Measurements from ENCODE around the gene SSC5D. TPM values are rescaled to one million over a fixed set of nuclear protein-coding genes. Genes with fewer than 3 reads are reported as not detected.
A peak's percentile ranks its signal among the peaks of the same experiment; 100 is the strongest.

Gene SSC5D
- total RNA-seq, 1 experiment from 2014 or later: 1.0 TPM

GRCh38 chr19:55481148-55481793, 7.0 kb upstream of the SSC5D start:
- Histone ChIP-seq H3K4me2 (ENCODE audit: low read depth, low read length, poor library complexity, severe bottlenecking) (no peak overlapping the region), H3K4me1 (ENCODE audit: low read length) (peaks cover 39% of the 10 kb centered on the region)

GRCh38 chr19:55481794-55482155, 6.5 kb upstream of the SSC5D start:
- H3K4me2 ChIP-seq (ENCODE audit: low read depth, low read length, poor library complexity, severe bottlenecking): no peak overlapping the region
- no peaks in the 10 kb centered on the region for H4K20me1 ChIP-seq (ENCODE audit: insufficient read depth, low read depth, low read length)
- H3K27me3 ChIP-seq (ENCODE audit: low read length): no peaks in the 10 kb centered on the region
- no peaks in the 10 kb centered on the region for H3K9me3 ChIP-seq (ENCODE audit: low read length)
- H2AFZ ChIP-seq (ENCODE audit: low read length): no peak overlapping the region
- H3K79me2 ChIP-seq (ENCODE audit: low read length): peaks cover 24% of the 10 kb centered on the region
- H3K27ac ChIP-seq (ENCODE audit: low read length): no peak overlapping the region
- H3K4me1 ChIP-seq (ENCODE audit: low read length): peaks cover 40% of the 10 kb centered on the region
- no peaks in the 10 kb centered on the region for H3K9me2 ChIP-seq (replicated peaks; ENCODE audit: insufficient read depth, low read length)
- H3K9ac ChIP-seq (ENCODE audit: low read length): no peak overlapping the region
- DNase-seq: no peak
- H3K4me3 ChIP-seq (ENCODE audit: low read length): no peak overlapping the region
- no peaks in the 10 kb centered on the region for H3K36me3 ChIP-seq (ENCODE audit: insufficient read depth, low read length)

More at GRCh38 chr19:55481148-55481793, 7.0 kb upstream of the SSC5D start:
- Histone ChIP-seq H3K9me2 (replicated peaks; ENCODE audit: insufficient read depth, low read length) (no peaks in the 10 kb centered on the region), H3K27me3 (ENCODE audit: low read length) (no peaks in the 10 kb centered on the region), H3K79me2 (ENCODE audit: low read length) (peaks cover 24% of the 10 kb centered on the region), H3K9me3 (ENCODE audit: low read length) (no peaks in the 10 kb centered on the region), H2AFZ (ENCODE audit: low read length) (no peak overlapping the region), H3K4me3 (ENCODE audit: low read length) (no peak overlapping the region), H3K36me3 (ENCODE audit: insufficient read depth, low read length) (no peaks in the 10 kb centered on the region), H3K27ac (ENCODE audit: low read length) (no peak overlapping the region), H4K20me1 (ENCODE audit: insufficient read depth, low read depth, low read length) (no peaks in the 10 kb centered on the region), H3K9ac (ENCODE audit: low read length) (no peak overlapping the region)
- no peak for DNase-seq

GRCh38 chr19:55482156-55482961, 5.9 kb upstream of the SSC5D start:
- no peaks in the 10 kb centered on the region for H3K9me3 ChIP-seq (ENCODE audit: low read length)
- no peak overlapping the region for H3K4me2 ChIP-seq (ENCODE audit: low read depth, low read length, poor library complexity, severe bottlenecking)
- H3K4me3 ChIP-seq (ENCODE audit: low read length): no peak overlapping the region

GRCh38 chr19:55482967-55483705, 5.1 kb upstream of the SSC5D start:
- Histone ChIP-seq H3K9me2 (replicated peaks; ENCODE audit: insufficient read depth, low read length) (no peaks in the 10 kb centered on the region), H3K4me2 (ENCODE audit: low read depth, low read length, poor library complexity, severe bottlenecking) (no peak overlapping the region), H3K79me2 (ENCODE audit: low read length) (peaks cover 18% of the 10 kb centered on the region), H3K4me3 (ENCODE audit: low read length) (no peak overlapping the region), H3K27me3 (ENCODE audit: low read length) (no peaks in the 10 kb centered on the region), H3K9ac (ENCODE audit: low read length) (no peak overlapping the region), H2AFZ (ENCODE audit: low read length) (no peak overlapping the region), H3K36me3 (ENCODE audit: insufficient read depth, low read length) (no peaks in the 10 kb centered on the region), H4K20me1 (ENCODE audit: insufficient read depth, low read depth, low read length) (peaks cover 9% of the 10 kb centered on the region; the same call in 1 of the 2 replicates), H3K27ac (ENCODE audit: low read length) (no peak overlapping the region), H3K9me3 (ENCODE audit: low read length) (no peaks in the 10 kb centered on the region), H3K4me1 (ENCODE audit: low read length) (peaks cover 42% of the 10 kb centered on the region)
- DNase-seq: no peak

More at GRCh38 chr19:55482156-55482961, 5.9 kb upstream of the SSC5D start:
- Histone ChIP-seq H3K27ac (ENCODE audit: low read length) (no peak overlapping the region), H3K27me3 (ENCODE audit: low read length) (no peaks in the 10 kb centered on the region), H3K36me3 (ENCODE audit: insufficient read depth, low read length) (no peaks in the 10 kb centered on the region), H3K9me2 (replicated peaks; ENCODE audit: insufficient read depth, low read length) (no peaks in the 10 kb centered on the region), H2AFZ (ENCODE audit: low read length) (no peak overlapping the region), H3K9ac (ENCODE audit: low read length) (no peak overlapping the region), H3K79me2 (ENCODE audit: low read length) (peaks cover 24% of the 10 kb centered on the region), H3K4me1 (ENCODE audit: low read length) (peaks cover 45% of the 10 kb centered on the region), H4K20me1 (ENCODE audit: insufficient read depth, low read depth, low read length) (peaks cover 4% of the 10 kb centered on the region; the same call in 1 of the 2 replicates)
- no peak for DNase-seq

- H3K36me3 ChIP-seq (ENCODE audit: insufficient read depth, low read length): no peaks in the 10 kb centered on the region
- no peak overlapping the region for H3K27ac ChIP-seq (ENCODE audit: low read length)
- peaks cover 9% of the 10 kb centered on the region; the same call in 1 of the 2 replicates for H4K20me1 ChIP-seq (ENCODE audit: insufficient read depth, low read depth, low read length)
- no peak overlapping the region for H2AFZ ChIP-seq (ENCODE audit: low read length)
- no peaks in the 10 kb centered on the region for H3K9me3 ChIP-seq (ENCODE audit: low read length)
- peaks cover 10% of the 10 kb centered on the region for H3K79me2 ChIP-seq (ENCODE audit: low read length)
- peaks cover 37% of the 10 kb centered on the region for H3K4me1 ChIP-seq (ENCODE audit: low read length)
- H3K9ac ChIP-seq (ENCODE audit: low read length): peak overlapping the region; percentile 86
- peak overlapping the region; percentile 75 for H3K4me3 ChIP-seq (ENCODE audit: low read length)
- peak overlapping the region; percentile 81 for H3K4me2 ChIP-seq (ENCODE audit: low read depth, low read length, poor library complexity, severe bottlenecking)
- DNase-seq: no peak
- no peaks in the 10 kb centered on the region for H3K27me3 ChIP-seq (ENCODE audit: low read length)
- no peaks in the 10 kb centered on the region for H3K9me2 ChIP-seq (replicated peaks; ENCODE audit: insufficient read depth, low read length)
Observed at GRCh38 chr19:55483706-55484592, 4.3 kb upstream of the SSC5D start.

- DNase-seq: peak; percentile 95
- peak within 1 kb of the TSS; percentile 81 for H3K4me2 ChIP-seq (ENCODE audit: low read depth, low read length, poor library complexity, severe bottlenecking)
- H3K79me2 ChIP-seq (ENCODE audit: low read length): peaks cover under 1% of the 10 kb centered on the region
- no peaks in the 10 kb centered on the region for H3K27me3 ChIP-seq (ENCODE audit: low read length)
- H3K27ac ChIP-seq (ENCODE audit: low read length): no peak within 1 kb of the TSS
- peak within 1 kb of the TSS; percentile 66 for H2AFZ ChIP-seq (ENCODE audit: low read length)
- peak within 1 kb of the TSS; percentile 75 for H3K4me3 ChIP-seq (ENCODE audit: low read length)
- peak within 1 kb of the TSS; percentile 86 for H3K9ac ChIP-seq (ENCODE audit: low read length)
- H3K9me3 ChIP-seq (ENCODE audit: low read length): no peaks in the 10 kb centered on the region
- H3K9me2 ChIP-seq (replicated peaks; ENCODE audit: insufficient read depth, low read length): no peaks in the 10 kb centered on the region
- peaks cover 31% of the 10 kb centered on the region for H3K4me1 ChIP-seq (ENCODE audit: low read length)
- H4K20me1 ChIP-seq (ENCODE audit: insufficient read depth, low read depth, low read length): peaks cover 9% of the 10 kb centered on the region; the same call in 1 of the 2 replicates
- no peaks in the 10 kb centered on the region for H3K36me3 ChIP-seq (ENCODE audit: insufficient read depth, low read length)
Observed at GRCh38 chr19:55484593-55485438, 3.4 kb upstream of the SSC5D start, which contains the start of gene NAT14. NAT14 (plus strand) TSS chr19:55485188; CDS start chr19:55485709, 521 bp downstream.

GRCh38 chr19:55485439-55486011, 2.7 kb upstream of the SSC5D start:
- no peak overlapping the region for H3K27ac ChIP-seq (ENCODE audit: low read length)
- peak overlapping the region; percentile 75 for H3K4me3 ChIP-seq (ENCODE audit: low read length)
- peak overlapping the region; percentile 66 for H2AFZ ChIP-seq (ENCODE audit: low read length)
- peaks cover 9% of the 10 kb centered on the region; the same call in 1 of the 2 replicates for H4K20me1 ChIP-seq (ENCODE audit: insufficient read depth, low read depth, low read length)
- H3K79me2 ChIP-seq (ENCODE audit: low read length): no peaks in the 10 kb centered on the region
- no peaks in the 10 kb centered on the region for H3K9me2 ChIP-seq (replicated peaks; ENCODE audit: insufficient read depth, low read length)
- peak overlapping the region; percentile 86 for H3K9ac ChIP-seq (ENCODE audit: low read length)
- peak; percentile 73 for DNase-seq
- H3K4me1 ChIP-seq (ENCODE audit: low read length): peaks cover 31% of the 10 kb centered on the region
- no peaks in the 10 kb centered on the region for H3K9me3 ChIP-seq (ENCODE audit: low read length)
- peak overlapping the region; percentile 81 for H3K4me2 ChIP-seq (ENCODE audit: low read depth, low read length, poor library complexity, severe bottlenecking)
- H3K36me3 ChIP-seq (ENCODE audit: insufficient read depth, low read length): no peaks in the 10 kb centered on the region
- no peaks in the 10 kb centered on the region for H3K27me3 ChIP-seq (ENCODE audit: low read length)
